Measurements from ENCODE around the gene SLC9A2.

The SLC9A2 gene

DNA sequence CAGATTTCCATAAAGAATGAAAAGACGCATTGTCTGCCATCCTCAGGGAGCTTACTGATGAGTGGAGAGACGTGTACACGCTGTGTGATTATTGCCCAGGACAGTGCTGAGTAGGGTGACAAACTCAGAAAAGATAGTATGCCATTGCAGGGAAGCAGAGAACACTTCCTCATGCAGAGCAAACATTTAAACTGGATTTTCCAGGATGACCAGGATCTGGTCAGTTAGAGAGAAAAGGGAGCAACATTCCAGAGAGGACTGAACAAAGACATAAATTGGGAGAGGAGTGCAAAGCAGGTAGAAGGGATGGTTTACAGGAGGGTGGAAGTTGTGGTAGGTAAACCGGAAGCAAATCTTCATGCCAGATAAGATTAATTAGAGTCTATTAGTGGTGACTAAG is 2.3 kb downstream of the SLC9A2 start:
- DNase-seq, result no peak

DNA sequence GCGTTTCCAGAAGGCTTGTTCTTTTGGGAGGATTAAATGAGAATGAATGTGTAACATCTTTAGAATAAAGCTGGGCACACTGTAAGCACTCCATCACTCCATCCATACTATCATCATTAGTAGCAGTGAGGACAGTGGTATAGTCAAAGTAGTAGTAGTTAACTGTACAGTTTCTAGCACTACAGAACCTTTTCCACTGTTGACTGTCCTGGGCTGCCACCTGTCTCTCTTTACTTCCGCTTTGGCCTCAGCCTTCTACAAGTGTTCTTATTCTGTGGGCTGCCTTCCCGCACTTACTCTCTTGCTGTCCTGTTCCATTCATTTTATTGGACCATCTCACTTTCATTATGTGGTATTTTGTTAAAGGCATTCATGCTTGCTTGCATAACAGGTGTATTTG is 3.3 kb downstream of the SLC9A2 start:
- DNase-seq, result no peak

DNA sequence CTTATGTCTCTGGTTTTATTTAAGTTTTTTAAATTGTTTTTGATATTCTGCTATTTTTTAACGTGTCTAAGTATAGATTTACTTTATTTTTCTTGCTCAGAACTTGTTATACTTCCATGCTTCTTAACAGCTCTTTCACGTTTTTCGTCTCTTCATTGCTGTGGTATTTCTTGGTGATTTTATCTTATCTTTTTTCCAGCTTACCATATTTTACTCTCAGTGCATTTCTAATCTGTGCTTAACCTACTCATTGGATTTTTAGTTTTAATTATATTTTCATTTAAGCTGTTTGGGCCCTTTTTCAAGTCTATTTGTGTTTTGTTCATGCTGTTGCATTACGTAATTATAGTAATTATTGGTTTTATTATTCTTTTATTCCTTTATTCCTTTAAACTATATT is 11.1 kb downstream of the SLC9A2 start:
- DNase-seq, result no peak

DNA sequence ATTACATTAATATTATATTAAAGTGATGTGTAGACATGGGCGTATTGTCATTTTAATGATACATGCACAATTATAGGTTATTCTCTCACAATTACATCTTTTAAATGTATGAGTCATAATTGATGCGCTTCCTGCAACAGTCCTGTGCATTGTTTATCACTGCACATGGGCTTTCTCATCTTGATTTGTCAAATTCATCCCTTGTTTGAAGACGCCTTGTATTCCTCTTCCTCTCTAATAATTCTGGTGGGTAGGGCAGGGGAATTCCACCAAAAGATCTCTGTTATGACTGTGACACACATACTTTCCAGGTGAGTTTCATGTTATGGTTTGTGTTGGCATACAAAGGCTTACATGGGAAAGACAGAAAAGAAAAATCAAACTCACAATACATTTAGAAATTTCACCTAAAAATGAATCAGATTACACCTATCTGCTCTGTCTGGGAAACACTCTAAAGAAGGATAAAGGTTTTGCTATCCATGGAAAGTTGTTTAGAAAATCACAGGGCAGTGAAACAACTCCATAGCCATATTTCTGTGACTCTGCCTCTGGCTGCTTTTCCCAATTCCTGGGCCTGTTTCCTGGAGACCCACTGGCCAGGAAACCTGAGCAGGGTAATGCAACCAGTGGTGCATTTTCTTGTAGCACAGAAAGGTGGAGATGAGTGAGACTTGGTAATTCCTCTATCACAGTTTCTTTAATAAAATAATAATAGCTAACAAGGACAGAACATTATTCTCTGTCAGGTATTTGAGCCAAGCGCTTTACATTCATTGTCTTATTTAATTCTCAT is 13.2 kb downstream of the SLC9A2 start:
- peak in 1 of 3 experiments; percentile 18 for DNase-seq

DNA sequence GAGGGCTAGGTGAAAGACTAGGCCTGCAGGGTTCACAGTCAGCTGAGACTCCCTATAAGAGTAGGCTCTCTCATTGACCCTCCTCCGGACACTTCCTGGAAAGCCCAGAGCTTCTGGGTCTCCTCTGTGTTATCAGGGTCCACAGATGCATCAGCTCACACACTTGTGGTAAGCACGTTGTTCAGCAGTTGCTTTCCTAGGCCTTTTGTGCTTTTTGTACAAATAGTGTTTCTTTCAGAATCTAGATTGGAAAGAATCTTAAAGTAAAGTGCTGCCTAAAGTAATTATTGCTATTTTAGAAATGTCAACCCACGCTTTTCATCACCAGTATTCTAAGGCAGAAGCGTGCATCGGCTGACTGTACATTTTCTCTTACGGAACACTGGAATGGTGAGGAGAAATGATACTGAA is 15.5 kb downstream of the SLC9A2 start:
- DNase-seq, result no peak

DNA sequence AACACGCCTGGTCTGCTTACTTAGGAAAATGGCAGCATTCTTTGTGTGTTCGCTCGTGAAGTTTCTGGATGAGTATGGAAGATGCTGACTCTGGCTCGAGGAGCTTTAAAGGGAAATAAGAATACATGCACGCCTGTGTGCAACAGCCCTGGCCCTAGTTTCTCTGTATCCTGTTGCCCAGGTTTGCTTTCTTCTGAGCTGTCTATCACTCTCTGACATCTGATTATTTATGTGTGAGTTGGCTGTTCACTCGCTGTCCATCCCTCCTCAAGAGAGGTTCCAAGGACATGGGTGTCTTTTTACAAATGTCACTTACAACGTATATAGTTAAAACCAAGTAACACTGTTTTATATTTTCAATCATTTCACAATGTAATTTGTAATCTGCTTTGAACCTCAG is 16.0 kb downstream of the SLC9A2 start:
- DNase-seq, result no peak

DNA sequence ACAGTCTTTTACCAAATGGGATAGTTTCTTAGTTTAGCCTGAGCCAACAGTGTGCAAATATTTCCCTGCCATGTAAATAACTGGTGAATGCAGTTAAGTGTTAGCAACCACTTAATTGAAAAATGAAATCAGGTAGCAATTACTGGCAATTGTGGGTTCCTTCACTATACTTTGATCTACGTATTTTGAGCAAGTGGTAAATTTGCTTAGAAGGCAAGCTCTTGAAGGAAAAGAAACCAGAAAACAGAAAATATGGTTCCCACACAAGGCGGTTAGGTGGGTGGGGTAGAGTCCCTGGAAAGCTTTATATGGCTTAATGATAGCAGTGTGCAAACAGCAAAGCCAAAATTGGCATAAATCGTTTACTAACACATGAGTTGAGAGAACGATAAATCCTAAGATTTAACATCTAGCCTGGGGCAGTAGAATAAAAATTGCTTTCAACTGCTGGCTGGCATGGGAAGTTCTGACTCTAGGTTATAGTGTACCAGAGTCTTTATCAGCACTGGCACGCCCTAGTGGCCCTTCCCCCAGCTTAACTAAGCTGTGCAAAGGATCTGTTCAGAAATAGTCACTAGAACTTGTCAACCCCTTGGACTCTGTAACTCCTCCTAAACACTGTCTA is 17.0 kb downstream of the SLC9A2 start:
- DNase-seq, result peak in 1 of 3 experiments; percentile 45

DNA sequence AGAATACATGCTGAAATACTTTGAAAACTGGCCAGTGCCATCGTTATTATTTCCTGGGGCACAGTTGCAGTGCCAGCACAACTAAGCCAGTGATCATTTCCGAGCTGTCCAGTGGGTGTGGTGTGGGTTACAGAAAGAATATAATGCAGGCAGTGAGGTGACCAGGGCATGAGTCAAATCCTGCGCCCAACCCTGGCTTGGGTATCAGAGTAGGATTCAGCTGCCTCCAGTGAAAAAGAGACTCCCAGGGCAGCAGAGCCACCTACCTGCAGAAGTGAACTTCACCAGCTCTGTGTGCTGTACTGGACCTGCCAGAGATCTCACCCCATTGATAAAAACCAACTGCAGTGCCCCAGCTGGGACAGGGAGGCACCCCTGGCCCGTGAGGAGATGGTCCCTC is 18.0 kb downstream of the SLC9A2 start:
- DNase-seq, result no peak

DNA sequence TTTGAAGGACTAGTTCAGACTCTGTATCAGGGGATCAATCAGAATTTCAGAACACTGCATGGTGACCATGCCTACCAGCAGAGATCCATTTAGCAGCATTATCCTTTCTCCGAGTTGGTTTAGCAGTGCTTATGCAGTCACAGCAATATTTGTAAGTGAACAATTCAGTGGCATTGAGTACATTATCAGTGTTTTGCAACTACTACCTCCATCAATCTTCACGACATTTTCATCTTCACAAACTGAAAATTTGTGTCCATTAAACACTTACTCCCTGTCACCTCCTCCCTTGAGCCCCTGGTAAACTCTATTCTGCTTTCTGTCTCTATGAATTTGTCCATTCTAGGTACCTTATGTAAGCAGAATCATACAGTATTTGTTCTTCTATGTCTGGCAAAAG is 20.1 kb downstream of the SLC9A2 start:
- no peak for DNase-seq

DNA sequence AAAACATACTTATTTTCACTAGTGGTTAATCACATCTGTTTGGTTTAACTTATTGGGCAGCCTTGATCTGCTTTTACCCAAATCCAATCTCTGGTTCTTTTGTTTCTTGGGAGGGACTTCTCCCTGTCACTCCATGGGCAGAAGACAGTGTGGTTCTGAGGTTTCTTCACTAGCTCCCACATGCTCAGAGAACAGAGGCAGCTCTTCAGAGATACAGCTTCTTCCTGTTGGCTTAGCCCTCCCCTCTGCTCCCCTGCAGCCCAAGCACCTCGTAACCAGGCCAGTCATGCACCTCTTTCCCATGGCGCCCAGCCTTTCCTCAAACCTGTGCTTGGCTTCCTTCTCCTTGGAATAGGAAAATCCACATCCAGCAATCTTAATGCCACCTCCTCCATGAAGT is 32.8 kb downstream of the SLC9A2 start:
- DNase-seq, result no peak

DNA sequence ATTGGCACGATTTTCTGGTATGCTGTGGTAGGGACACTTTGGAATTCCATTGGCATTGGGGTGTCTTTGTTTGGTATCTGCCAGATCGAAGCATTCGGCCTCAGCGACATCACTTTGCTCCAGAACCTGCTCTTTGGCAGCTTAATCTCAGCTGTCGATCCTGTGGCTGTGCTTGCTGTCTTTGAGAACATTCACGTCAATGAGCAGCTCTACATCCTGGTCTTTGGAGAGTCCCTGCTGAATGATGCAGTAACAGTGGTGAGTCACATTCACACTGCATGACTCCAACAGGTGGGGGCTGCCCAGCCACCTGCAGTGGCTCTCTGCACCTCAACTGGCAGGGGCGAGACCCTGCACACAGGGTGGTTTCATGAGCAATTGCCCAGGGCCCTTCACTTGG is 38.4 kb downstream of the SLC9A2 start:
- DNase-seq, result no peak

DNA sequence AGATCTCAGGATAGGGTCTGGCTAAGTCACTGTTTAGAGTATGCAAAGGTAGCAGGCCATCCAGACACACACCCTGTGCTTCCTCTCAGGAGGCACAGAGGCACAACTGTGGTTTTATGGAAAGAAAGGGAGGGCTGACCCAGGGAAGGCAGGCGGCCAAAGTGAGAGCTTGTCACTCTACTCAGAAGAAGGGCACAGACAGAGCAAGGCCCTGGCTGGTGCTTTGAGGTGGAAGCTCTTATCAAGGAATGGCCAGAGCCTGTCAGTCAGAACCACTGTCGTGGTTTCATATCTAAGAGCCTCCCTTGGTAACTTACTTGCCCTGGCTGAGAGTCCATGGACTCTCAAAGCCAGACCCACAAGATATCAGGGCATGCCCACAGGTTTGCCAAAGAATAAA is 40.7 kb downstream of the SLC9A2 start:
- DNase-seq, result no peak

DNA sequence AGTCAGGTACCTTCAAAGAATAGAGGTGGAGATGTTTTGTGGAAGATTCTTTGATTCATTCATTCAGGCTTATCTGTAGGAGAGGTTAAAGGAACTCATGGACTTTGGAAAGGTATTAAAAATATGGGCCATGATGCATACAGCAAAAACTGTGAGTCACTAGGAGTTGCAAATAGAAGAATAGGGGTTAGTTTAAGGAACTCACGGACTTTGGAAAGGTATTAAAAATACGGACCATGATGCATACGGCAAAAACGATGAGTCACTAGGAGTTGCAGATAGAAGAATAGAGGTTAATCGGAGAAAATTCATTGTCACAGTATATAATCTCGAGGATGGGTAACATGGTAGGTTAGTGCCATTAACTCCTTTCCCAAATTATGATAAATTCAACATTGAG is 41.2 kb downstream of the SLC9A2 start:
- DNase-seq, result no peak

DNA sequence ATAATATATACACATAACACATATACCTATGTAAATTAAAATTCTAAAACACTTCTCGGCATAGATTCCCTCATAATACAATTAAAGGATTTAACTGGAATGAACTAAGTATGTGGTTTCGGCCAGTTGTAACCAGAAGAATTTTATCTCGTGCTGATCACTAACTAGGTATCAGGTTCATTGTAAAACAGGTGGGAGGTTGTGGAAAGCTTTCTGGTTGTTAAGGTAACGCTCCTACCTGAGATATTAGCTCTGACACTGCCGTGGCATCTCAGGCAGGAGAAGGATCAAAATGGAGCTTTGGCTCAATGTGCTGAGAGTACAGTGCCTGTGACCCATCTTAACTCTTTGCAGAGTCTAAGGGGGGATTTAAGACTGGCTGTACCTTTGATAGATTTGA is 42.5 kb downstream of the SLC9A2 start:
- DNase-seq, result no peak

DNA sequence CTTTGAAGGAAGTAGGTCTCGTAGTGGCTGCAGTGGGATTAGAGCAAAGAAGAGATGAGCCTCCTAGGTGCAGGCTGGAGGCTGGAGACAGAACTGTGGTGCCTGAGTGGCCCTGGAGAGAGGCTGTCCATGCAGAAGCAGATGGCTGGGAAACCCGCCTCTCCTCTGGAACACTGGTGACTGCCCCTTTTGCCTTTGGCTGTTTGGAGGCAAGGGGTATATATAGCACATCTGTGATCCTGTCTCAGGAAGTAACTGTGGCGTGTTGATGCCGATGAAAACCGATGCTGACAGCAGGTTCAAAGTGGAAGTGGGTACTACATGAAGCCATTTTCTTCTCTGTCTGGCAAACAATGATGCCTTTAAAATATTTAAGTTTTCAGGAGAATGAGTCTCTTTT is 43.5 kb downstream of the SLC9A2 start:
- DNase-seq, result no peak

DNA sequence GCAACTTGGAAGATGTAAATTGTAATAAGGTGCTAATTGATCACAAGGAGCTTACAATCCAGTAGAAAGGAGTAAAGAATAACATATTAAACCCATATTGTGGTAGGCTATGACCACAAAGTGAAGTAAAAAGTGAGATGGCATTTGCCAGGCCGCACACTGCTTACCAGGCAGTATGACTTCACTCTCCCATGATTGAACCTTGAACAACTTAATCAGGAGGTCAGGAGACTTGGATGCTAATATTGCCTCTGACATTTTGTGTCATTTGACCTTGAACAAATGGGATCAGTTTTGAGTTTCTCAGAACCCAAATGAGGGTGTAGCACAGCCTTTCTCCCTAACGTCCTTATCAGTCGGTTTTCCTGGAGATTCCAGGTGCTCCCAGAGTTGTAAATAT is 44.0 kb downstream of the SLC9A2 start:
- DNase-seq, result no peak

DNA sequence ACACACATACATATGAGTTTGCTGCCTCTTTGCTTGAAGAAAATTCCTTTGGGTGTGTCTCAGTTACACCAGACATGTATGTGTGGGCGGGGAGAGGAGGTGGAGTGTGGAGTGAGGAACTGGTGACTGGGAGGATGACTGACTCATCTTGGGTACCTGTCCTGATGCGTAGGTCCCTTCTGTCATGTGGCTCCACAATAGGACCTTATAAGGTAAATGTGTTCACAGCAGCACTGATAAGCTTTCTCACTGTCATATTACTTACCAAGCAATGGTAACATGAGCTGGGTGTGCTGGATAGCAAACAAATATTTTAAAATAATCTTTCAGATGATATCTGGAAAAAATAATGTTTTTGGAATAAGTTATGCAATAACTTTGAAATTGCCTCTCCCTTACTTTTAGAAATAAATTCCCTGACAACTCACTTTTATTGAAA is 45.1 kb downstream of the SLC9A2 start:
- no peak for DNase-seq

DNA sequence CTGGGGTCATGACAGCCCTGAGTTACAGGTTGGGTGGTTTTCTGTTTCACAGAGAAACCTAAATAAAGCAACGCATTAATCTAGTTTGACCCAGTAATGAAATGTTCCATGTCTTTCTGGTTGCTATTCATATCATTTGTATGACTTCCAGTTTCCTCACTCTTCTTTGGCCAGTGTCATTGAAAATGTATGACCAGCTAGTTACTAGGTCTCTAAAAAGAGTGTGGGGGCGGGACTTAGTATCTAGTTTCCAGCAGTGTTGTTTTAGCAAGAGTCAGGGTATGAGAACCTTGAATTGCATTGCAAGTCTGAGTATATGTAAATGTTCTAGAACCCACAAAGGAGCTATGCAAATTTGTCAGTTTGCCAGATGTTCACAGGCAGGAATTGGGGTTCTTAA is 47.7 kb downstream of the SLC9A2 start:
- DNase-seq, result no peak

DNA sequence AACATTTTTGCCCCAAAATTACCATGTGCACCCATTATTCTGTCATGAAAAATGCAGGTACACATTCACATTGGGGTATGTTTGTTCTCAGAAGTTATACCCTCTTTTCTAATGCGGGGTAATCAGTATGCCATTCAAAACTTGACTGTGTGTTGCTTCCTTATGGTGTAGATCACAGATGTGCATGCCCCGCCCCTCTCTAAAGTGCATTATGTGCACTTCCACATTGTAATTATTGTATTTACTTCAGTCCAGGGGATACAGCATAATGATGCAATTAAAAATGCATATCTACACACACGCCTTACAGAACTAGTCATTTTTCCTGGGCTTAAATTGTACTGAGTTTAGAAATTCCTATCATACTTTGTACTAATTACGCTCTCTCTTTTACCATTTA is 48.8 kb downstream of the SLC9A2 start:
- DNase-seq, result peak in 1 of 3 experiments; percentile 38

DNA sequence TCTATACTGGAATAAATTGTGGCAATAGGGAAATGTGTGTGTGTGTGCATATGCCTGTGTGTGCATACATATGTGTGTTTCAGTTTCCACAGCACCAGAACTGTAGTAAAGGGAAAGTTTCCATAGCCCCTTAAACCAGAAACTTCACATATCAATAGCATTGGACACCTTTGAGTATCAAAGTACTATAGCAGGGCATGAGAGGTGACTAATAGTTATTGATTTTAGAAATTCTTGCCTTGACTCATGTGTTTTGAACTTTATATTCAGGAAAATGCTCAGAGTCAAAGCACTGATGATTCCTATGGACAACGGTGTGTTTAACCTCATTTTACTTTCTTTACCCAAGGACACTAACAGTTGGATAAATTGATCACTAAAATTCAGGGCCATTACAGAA is 50.0 kb downstream of the SLC9A2 start:
- no peak for DNase-seq

DNA sequence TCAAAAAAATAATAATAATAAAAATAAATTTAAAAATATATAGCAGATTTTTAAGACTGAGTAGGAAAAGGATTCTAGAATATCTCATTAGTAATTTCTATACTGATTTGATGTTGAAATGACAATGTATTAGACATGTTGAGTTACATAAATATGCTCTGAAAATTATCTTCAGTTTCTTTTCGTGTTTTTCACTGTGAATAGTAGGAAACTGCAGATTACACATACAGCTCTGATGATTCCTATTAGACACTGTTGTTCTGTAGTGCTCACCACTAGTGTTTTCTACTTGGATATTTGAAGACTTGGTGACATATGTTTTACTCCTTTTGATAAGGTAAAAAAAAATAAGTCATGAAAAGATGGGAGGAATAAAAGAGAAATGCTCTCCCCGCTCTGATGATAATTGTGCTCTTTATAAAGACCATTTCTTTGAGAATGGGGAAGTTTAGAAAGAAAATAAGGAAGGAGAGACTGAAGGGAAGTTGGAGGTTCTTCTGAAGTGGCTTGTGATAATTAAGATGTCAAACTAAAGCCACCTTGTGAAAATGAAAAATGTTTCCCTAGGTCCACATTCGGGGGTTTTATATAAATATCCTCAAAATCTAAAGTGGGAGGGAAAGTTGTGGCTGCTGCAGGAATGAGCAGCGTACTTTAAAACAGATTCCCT is 52.9 kb downstream of the SLC9A2 start:
- DNase-seq, result no peak

DNA sequence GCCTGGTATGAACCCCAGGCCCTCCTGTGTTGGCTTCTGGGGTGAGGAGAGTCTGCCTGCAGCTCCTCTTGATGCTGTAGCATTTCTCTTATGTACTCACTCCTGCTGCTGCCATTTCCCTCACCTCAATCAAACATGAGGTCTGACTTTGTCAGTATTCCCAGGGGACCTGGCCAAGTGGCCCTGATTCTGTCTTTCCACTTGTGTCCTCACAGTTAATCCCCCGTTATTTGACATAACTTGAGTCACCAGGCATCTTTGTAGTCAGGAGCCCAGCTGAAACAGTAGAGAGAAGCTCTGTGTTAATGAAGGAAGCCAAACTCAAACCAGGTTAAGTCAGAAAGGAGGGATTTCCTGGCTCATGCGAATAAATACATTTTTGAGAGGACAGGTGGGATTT is 55.0 kb downstream of the SLC9A2 start:
- DNase-seq, result no peak

DNA sequence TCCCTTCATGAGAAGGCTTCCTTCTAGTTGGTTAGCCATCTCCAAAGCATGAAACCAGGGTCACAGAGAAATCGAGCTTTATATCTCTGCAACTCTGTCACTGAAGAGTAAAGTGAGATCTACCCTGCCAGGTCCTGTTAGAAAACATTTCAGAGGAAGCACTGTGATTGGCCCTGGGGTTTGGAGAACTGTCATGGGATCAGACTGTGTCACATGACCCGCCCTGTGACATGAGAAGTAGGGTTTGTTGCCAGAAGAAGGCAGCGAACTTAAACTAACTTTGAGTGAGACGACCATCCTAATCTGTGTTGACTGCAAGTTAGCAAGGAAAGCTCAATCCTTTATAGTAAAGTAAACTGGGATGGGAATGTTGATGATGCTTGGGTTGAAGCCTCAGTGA is 55.5 kb downstream of the SLC9A2 start:
- no peak for DNase-seq
